ENCODE measurements around the gene ACAD11. TPM values are rescaled to one million over a fixed set of nuclear protein-coding genes. Genes with fewer than 3 reads are reported as not detected.
"Not testable (repeated sequence)": the region's sequence is repeated elsewhere in the genome, so short reads cannot be mapped to it uniquely, and the experiment has no call there.

ACAD11 gene
- total RNA-seq, 1 donor from 2014 or later: 18.9 TPM

DNA sequence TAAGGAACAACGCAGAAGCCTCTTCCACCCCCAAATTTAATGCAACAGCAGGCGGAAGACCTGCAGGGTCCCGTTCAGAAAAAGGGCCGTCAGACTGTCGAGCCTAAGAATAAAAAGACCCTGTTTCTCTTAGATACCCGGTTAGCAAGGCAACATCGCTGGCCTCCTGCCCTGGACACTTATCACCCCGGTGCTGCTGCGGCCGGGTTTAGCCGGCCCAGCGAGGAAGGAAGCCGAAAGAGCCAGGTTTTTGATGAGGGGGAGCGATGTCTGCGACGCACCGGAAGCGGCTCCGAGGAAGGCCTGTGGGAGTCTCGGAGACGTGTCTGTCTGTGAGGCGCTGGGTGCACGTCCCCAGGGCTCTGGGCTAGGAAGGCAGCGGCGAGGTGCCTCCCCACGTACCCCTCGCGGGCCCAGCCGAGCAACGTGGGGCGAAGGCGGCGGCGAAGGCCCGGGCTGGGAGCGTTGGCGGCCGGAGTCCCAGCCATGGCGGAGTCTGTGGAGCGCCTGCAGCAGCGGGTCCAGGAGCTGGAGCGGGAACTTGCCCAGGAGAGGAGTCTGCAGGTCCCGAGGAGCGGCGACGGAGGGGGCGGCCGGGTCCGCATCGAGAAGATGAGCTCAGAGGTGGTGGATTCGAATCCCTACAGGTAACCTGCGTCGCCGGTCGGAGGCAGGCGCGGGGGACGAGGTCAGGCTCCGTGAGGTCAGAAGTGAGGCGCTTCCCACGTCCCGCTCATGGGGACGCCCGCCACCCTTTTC lies 622 bp upstream of the ACAD11 start, which contains the start of gene UBA5:
UBA5 (plus strand) TSS at position 278 of the 759 bp plus-strand sequence; CDS start at position 487, 209 bp downstream.
- H3K27me3 Mint-ChIP-seq: no peaks in the 10 kb centered on the region
- H3K9me3 Mint-ChIP-seq: no peaks in the 10 kb centered on the region
- peaks cover 31% of the 10 kb centered on the region for H3K36me3 Mint-ChIP-seq (ENCODE audit: low read depth)
- H3K4me1 Mint-ChIP-seq: peaks cover 44% of the 10 kb centered on the region
- H3K4me3 Mint-ChIP-seq: peak within 1 kb of the TSS; percentile 99
- peak within 1 kb of the TSS; percentile 98 for H3K27ac Mint-ChIP-seq
- peak; percentile 92 for DNase-seq
- intact Hi-C loops (cut with micrococcal nuclease): loop anchor here (1.0 to 5.0 kb wide), 3 partner anchors 62 to 243 kb away; partner anchors contain the start of genes DNAJC13 and NPHP3

DNA sequence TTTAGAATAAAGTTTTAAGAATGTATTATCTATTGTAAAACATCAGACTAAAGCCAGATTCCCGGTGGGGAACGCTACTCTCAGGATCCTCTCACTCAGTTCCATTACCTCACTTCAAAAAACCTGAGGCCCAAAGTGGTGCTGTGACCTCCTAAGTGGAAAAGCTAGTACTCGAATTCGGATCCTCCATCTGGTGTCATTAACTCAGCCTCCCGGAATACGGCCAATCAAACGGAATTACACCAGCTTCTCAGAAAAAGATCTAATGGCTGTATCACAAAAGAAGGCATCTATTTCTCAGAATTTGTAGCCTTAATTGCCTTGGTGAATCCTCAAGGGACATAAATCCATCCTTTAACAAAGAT lies 627 bp downstream of the ACAD11 start:
- no peak for DNase-seq
- intact Hi-C loops (cut with micrococcal nuclease): loop anchor here (10.0 kb wide), 1 partner anchor 1634 kb away; the partner anchor contains the start of genes ASTE1 and NEK11
- peaks cover 38% of the 10 kb centered on the region for H3K4me1 Mint-ChIP-seq
- H3K27me3 Mint-ChIP-seq: no peaks in the 10 kb centered on the region
- peak overlapping the region; percentile 98 for H3K27ac Mint-ChIP-seq
- H3K9me3 Mint-ChIP-seq: no peaks in the 10 kb centered on the region
- H3K36me3 Mint-ChIP-seq (ENCODE audit: low read depth): peaks cover 29% of the 10 kb centered on the region
- H3K4me3 Mint-ChIP-seq: peak overlapping the region; percentile 99

DNA sequence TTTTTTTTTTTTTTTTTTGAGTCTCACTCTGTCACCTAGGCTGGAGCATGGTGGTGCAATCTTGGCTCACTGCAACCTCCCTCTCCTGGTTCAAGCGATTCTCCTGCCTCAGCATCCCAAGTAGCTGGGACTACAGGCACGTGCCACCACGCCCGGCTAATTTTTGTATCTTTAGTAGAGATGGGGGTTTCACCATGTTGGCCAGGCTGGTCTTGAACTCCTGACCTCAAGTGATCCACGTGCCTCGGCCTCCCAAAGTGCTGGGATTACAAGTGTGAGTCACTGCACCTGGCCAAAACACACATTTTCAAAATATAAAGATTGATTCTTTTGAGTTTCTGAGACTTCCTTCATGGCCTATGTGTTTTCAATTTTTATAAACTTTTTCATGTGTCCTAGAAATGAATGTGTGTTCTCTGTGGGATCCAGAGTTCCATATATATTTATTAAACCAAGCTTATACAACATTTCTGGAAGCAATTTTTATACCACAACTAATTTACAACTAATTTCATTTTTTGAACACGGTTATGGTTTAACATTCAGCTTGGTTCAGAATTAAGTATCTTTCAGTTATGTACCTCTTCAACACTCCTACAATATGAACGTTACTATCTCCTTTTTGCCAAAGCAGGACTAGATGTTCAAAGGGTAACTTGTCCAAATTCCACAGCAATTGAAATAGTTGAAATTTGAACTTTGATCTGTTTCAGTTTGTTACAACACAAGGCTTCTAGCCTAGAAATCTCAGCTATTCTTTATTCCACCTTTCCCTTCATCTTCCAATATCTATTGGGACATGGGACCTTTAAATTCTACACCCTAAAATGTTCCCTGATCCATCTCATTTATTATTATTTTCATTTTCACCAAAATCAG lies 1.5 kb downstream of the ACAD11 start:
- intact Hi-C loops (cut with micrococcal nuclease): loop anchor here (10.0 kb wide), 1 partner anchor 1633 kb away; the partner anchor contains the start of genes ASTE1 and NEK11
- Mint-ChIP-seq H3K27ac (no peak overlapping the region), H3K36me3 (ENCODE audit: low read depth) (peaks cover 23% of the 10 kb centered on the region), H3K4me1 (peaks cover 30% of the 10 kb centered on the region), H3K27me3 (no peaks in the 10 kb centered on the region), H3K9me3 (no peaks in the 10 kb centered on the region), H3K4me3 (peak overlapping the region; percentile 99)
- no peak for DNase-seq

DNA sequence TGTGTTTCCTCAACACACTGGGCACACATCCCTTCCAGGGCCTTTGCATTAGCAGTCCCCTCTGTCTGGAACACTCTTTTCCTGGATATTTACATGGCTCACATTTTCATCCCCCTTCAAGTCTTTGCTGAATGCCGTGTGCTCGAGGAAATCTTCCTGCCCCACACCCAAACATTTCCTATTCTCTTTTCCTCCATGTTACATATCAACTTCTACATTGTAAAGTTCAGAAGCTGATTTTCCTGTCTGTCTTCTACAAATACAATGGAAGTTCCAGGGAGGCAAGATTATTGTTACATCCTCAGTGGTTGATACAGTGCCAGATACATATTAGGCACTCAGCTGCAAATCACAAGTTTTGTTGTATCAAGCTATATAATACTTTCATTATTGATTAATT lies 4.1 kb downstream of the ACAD11 start:
- Mint-ChIP-seq H3K9me3 (no peaks in the 10 kb centered on the region), H3K36me3 (ENCODE audit: low read depth) (peaks cover 10% of the 10 kb centered on the region), H3K4me1 (peaks cover 20% of the 10 kb centered on the region), H3K4me3 (no peak overlapping the region), H3K27me3 (no peaks in the 10 kb centered on the region), H3K27ac (no peak overlapping the region)
- intact Hi-C loops (cut with micrococcal nuclease): loop anchor here (10.0 kb wide), 1 partner anchor 1631 kb away; the partner anchor contains the start of genes ASTE1 and NEK11
- DNase-seq: no peak

DNA sequence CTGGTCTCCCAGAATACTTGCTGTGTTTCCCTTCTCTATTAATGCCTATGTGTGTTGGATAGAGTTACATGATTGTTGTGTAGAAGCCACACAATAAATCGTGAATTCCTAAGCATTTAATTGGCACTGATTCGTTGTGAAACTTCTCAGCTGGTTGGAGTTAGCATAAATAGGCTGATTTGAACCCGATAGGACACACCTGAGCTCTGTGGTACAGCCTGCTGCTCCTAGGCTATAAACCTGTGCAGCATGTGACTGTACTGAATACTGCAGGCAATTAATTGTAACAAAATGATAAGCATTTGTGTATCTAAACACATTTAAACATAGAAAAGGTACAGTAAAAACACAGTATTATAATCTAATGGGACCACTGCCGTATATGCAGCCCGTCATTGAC lies 4.9 kb downstream of the ACAD11 start:
- no peak overlapping the region for H3K4me3 Mint-ChIP-seq
- peaks cover 20% of the 10 kb centered on the region for H3K4me1 Mint-ChIP-seq
- H3K36me3 Mint-ChIP-seq (ENCODE audit: low read depth): peaks cover 8% of the 10 kb centered on the region
- H3K9me3 Mint-ChIP-seq: no peaks in the 10 kb centered on the region
- H3K27me3 Mint-ChIP-seq: no peaks in the 10 kb centered on the region
- intact Hi-C loops (cut with micrococcal nuclease): loop anchor here (10.0 kb wide), 1 partner anchor 1630 kb away; the partner anchor contains the start of genes ASTE1 and NEK11
- H3K27ac Mint-ChIP-seq: no peak overlapping the region
- no peak for DNase-seq

DNA sequence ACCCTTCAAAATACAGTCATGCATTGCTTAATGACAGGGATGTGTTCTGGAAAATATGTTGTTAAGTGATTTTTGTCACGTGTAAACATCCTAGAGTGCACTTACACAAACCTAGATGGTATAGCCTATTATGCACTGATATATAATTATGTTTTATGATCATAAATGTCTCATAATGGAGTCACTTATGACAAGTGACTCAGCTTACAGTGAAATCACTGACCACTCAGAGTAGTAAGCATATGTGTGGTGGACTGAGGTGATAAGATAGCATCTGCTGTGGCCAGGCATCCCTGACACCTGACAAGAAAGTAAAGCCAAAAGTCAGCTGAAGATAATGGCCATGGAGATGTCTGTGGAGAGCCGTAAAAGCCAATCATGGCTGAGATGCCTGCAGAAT lies 5.4 kb downstream of the ACAD11 start:
- Mint-ChIP-seq H3K4me3 (no peak overlapping the region), H3K27ac (no peak overlapping the region), H3K4me1 (peaks cover 18% of the 10 kb centered on the region), H3K27me3 (no peaks in the 10 kb centered on the region), H3K36me3 (ENCODE audit: low read depth) (peaks cover 8% of the 10 kb centered on the region), H3K9me3 (no peaks in the 10 kb centered on the region)
- intact Hi-C loops (cut with micrococcal nuclease): loop anchor here (10.0 kb wide), 1 partner anchor 1629 kb away; the partner anchor contains the start of genes ASTE1 and NEK11
- no peak for DNase-seq

DNA sequence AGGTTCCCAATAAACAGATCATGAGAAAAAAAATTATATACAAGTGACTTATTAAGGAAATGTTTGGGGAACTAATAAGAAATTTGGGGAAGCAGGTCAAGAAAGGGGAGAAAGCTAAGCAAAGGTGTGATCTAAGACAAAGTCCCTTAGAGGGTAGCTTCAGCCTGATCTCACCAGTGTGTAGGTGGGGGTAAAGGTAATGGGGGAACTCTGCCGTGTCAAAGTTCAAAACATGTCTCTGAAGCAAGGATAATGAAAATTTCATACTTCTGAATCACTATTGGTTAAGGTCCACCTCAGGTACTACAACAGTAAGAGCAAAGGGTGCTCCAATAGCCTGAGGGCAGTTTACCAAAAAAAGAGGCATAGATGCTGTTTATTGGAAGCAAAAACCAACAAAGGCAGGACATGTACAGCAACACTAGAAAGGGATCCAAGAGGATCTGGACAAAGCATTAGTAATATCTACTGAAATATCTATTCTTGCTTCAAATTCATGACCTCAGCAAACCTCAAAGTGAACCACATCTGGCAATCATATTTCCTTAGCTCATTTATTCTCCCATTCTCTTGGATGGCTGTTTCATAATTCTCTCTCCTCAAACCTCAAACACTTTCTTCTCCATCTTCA lies 6.9 kb downstream of the ACAD11 start:
- Mint-ChIP-seq H3K27me3 (no peaks in the 10 kb centered on the region), H3K36me3 (ENCODE audit: low read depth) (peaks cover 6% of the 10 kb centered on the region), H3K9me3 (no peaks in the 10 kb centered on the region), H3K27ac (no peak overlapping the region), H3K4me1 (peaks cover 10% of the 10 kb centered on the region), H3K4me3 (no peak overlapping the region)
- no peak for DNase-seq
- intact Hi-C loops (cut with micrococcal nuclease): loop anchor here (10.0 kb wide), 1 partner anchor 1628 kb away; the partner anchor contains the start of genes ASTE1 and NEK11

DNA sequence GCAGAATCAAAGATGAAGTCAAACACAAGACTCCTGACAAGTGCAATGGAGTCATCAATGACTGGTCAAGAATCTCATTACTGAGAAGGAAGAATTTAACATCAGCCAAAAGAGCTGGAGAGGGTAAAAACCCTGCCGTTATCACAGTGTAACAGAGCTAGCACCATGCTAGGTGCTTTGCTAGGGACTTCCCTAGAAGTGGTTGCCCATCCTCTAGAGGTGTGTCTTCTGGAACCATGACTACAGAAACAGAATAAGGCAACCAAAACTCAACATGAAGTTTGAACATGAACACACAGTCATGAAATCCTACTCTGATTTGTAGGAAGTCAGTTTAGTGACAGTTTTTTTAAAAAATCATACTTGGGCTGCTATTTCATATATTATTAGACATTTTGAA lies 9.5 kb downstream of the ACAD11 start:
- Mint-ChIP-seq H3K27me3 (no peaks in the 10 kb centered on the region), H3K4me1 (peaks cover 2% of the 10 kb centered on the region), H3K9me3 (no peaks in the 10 kb centered on the region), H3K27ac (no peak overlapping the region), H3K36me3 (ENCODE audit: low read depth) (peaks cover 2% of the 10 kb centered on the region), H3K4me3 (no peak overlapping the region)
- intact Hi-C loops (cut with micrococcal nuclease): loop anchor here (10.0 kb wide), 1 partner anchor 1625 kb away; the partner anchor contains the start of genes ASTE1 and NEK11
- DNase-seq: no peak

DNA sequence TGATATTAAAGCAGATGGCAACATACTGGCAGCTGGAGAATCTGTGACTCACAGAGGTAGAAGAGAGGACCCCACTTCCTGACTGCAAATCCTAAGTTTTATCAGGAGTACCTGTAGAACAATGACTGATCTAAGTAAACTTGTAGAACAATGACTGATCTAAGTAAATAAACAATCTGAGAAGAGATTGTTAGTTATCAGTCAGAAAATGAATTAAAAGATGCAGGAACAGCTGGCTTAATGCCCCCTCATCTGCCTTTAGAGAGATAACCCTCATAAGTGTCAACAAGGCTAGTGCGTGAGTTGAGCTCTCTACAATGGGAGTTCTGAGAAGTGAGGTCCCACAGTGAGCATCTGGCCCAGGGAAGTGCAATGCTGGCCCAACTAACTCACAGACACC lies 14.6 kb downstream of the ACAD11 start:
- H3K27me3 Mint-ChIP-seq: no peaks in the 10 kb centered on the region
- no peak overlapping the region for H3K27ac Mint-ChIP-seq
- intact Hi-C loops (cut with micrococcal nuclease): no loop called here
- H3K4me3 Mint-ChIP-seq: no peak overlapping the region
- H3K36me3 Mint-ChIP-seq (ENCODE audit: low read depth): peaks cover 5% of the 10 kb centered on the region
- no peak for DNase-seq
- H3K4me1 Mint-ChIP-seq: peaks cover 7% of the 10 kb centered on the region
- H3K9me3 Mint-ChIP-seq: no peaks in the 10 kb centered on the region

DNA sequence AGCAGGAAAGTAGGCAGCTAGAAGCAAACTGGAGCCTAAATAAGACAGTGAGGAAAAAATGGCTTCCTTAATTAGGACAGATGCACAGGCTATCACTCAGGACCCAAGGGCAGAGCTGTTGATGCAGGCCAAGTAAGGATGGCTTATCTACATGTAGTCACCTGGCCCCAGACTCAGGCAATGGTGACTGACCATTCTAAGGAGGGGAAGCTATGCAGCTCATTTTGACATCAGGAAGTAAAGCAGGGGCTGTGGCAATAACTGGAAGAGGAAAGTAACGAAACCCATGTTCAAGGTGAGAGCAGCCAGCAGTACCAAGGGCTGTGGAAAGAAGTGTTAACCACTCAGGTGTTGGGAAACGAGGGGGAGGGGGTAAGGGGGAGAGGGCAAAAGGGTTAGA lies 16.2 kb downstream of the ACAD11 start:
- Mint-ChIP-seq H3K27ac (no peak overlapping the region), H3K4me3 (no peak overlapping the region), H3K36me3 (ENCODE audit: low read depth) (peaks cover 18% of the 10 kb centered on the region), H3K27me3 (no peaks in the 10 kb centered on the region), H3K9me3 (no peaks in the 10 kb centered on the region), H3K4me1 (peaks cover 7% of the 10 kb centered on the region)
- no peak for DNase-seq
- intact Hi-C loops (cut with micrococcal nuclease): no loop called here

DNA sequence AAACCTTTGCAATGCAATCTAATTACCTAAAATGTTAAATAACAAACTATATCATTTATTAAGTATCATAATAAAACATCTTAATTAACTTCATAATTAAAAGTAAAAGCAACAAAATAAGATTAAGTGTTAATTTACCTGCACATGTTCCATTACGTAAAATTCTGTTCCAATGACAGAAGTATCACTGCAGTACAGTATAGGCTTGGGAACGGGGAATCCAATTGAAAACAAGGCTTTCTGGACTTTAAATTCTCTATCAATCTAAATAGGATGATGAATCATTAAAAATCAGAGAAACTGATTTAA lies 17.1 kb downstream of the ACAD11 start:
- peaks cover 7% of the 10 kb centered on the region for H3K4me1 Mint-ChIP-seq
- peaks cover 19% of the 10 kb centered on the region for H3K36me3 Mint-ChIP-seq (ENCODE audit: low read depth)
- no peaks in the 10 kb centered on the region for H3K27me3 Mint-ChIP-seq
- no peak for DNase-seq
- H3K4me3 Mint-ChIP-seq: no peak overlapping the region
- H3K27ac Mint-ChIP-seq: no peak overlapping the region
- H3K9me3 Mint-ChIP-seq: no peaks in the 10 kb centered on the region
- intact Hi-C loops (cut with micrococcal nuclease): loop anchor here (1.0 kb wide), 2 partner anchors 106 to 290 kb away; no protein-coding TSS in a partner anchor

DNA sequence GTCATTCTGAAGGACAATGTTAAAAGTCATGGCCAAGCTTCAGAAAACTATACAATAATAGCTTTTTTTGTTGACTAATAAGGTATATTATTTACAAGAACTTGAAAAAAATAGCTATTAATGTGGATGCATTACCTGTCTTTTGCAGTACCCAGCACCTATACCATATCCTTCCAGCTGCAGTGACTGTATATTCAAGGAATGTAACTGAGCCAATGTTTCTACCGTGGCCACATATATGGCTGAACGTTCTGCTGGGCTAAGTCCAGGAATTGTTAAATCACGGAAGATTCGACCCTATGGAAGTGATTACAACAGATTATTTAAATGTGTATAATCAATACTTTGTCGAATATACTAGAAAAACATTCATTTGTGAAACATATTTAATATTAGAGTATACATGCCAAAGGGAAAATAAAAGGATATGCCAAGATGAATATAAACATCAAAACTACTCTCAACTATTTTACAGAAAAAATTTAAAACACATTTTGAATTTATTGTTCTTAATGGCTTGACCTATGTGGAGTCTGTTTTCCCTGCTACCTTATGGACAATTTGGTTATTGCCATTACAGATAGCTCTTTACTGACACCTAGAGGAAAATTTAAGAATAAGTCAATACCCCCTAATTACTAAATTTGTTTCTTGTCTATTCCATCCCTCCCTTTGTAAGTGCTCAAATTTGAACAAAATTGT lies 17.6 kb downstream of the ACAD11 start:
- H3K27ac Mint-ChIP-seq: no peak overlapping the region
- no peaks in the 10 kb centered on the region for H3K9me3 Mint-ChIP-seq
- H3K36me3 Mint-ChIP-seq (ENCODE audit: low read depth): peaks cover 21% of the 10 kb centered on the region
- H3K4me1 Mint-ChIP-seq: peaks cover 7% of the 10 kb centered on the region
- no peak overlapping the region for H3K4me3 Mint-ChIP-seq
- H3K27me3 Mint-ChIP-seq: no peaks in the 10 kb centered on the region
- intact Hi-C loops (cut with micrococcal nuclease): loop anchor here (1.0 kb wide), 2 partner anchors 106 to 290 kb away; no protein-coding TSS in a partner anchor
- DNase-seq: no peak

DNA sequence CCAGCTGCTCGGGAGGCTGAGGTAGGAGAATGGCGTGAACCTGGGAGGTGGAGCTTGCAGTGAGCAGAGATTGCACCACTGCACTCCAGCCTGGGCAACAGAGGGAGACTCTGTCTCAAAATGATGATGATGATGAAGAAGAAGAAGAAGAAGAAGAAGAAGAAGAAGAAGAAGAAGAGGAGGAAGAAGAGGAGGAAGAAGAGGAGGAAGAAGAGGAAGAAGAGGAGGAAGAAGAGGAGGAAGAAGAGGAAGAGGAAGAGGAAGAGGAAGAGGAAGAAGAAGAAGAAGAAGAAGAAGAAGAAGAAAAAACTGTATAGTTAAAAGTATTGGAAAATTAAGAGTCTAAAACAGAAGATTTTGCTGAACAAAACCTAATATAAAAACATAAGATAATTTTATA lies 18.2 kb downstream of the ACAD11 start:
- H3K4me3 Mint-ChIP-seq; DNase-seq; H3K27me3 Mint-ChIP-seq; H3K4me1 Mint-ChIP-seq; intact Hi-C loops (cut with micrococcal nuclease); H3K9me3 Mint-ChIP-seq: not testable (repeated sequence)
- peaks cover 21% of the 10 kb centered on the region for H3K36me3 Mint-ChIP-seq (ENCODE audit: low read depth)
- H3K27ac Mint-ChIP-seq: peak overlapping the region; percentile 60

Measured in activated CD4-positive, alpha-beta T cell treated with anti-CD3 and anti-CD28 coated beads, Interleukin-2, amount 10 ng/mL, durations not matched to agents 24 days and 14 days (primary cell).